ENCODE results near the gene KCNQ1. TPM values are rescaled to one million over a fixed set of nuclear protein-coding genes. Genes with fewer than 3 reads are reported as not detected.

The KCNQ1 gene
- total and polyA plus RNA-seq, 7 experiments from 2014 or later, result 14.7 to 46.4 (median 36.9) TPM

GRCh38 chr11:2713661-2714462 lies 269.1 kb downstream of the KCNQ1 start:
- H3K27me3 Mint-ChIP-seq, result no peaks in the 10 kb centered on the region
- no peak overlapping the region for H3K4me3 Mint-ChIP-seq
- no peak overlapping the region for H3K27ac Mint-ChIP-seq
- intact Hi-C loops (cut with micrococcal nuclease), result no loop called here
- POLR2A ChIA-PET, result no interaction called here
- peaks cover 0 to 32% (median 16%) of the 10 kb centered on the region in 5 donors for H3K36me3 Mint-ChIP-seq
- H3K27ac ChIP-seq (ENCODE audit: low read depth, low read length), result no peak overlapping the region
- H3K9me3 Mint-ChIP-seq, result peaks cover 0 to 15% (median 5%) of the 10 kb centered on the region in 11 donors
- H3K4me3 ChIP-seq (ENCODE audit: low read length), result no peak overlapping the region
- H3K4me1 Mint-ChIP-seq, result peaks cover 0 to 4% (median 0%) of the 10 kb centered on the region in 7 donors
- peaks cover 0 to 17% (median 0%) of the 10 kb centered on the region in 3 experiments for H3K36me3 ChIP-seq (ENCODE audit: control insufficient read depth in 2 of 3, insufficient read depth in 3 of 3, low read length in 3 of 3)
- CTCF ChIA-PET, result no interaction called here
- ATAC-seq (no peak), DNase-seq (no peak)
- peaks cover 0 to 4% (median 0%) of the 10 kb centered on the region in 3 experiments for H3K9me3 ChIP-seq (ENCODE audit: control insufficient read depth in 2 of 3, low read length in 3 of 3)
- H3K4me1 ChIP-seq (ENCODE audit: control insufficient read depth in 2 of 2, insufficient read depth in 2 of 2, low read length in 2 of 2), result no peaks in the 10 kb centered on the region
- H3K27me3 ChIP-seq (ENCODE audit: control insufficient read depth in 2 of 2, insufficient read depth in 2 of 2, low read length in 2 of 2), result no peaks in the 10 kb centered on the region

DNA sequence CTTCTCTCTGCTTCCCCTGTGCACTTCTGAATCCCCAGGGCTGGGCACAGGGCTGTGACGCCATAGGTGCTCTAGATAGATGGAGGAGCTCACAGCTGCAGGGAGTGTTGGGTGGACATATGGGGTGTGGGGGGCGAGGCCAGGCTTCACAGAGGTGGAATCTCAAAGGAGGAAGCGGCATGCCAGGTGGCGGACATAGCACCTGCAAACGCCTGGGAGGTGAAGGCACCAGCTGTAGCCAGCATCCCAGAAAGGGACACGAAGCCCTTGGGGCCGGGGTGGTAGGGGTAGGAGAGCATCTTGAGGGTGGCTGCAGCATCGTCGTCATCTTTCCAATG lies 269.6 kb downstream of the KCNQ1 start:
- ATAC-seq (no peak), DNase-seq (no peak)
- Histone ChIP-seq H3K36me3 (ENCODE audit: control insufficient read depth in 2 of 3, insufficient read depth in 3 of 3, low read length in 3 of 3) (peaks cover 0 to 17% (median 0%) of the 10 kb centered on the region in 3 experiments), H3K4me3 (ENCODE audit: low read length) (no peak overlapping the region), H3K9me3 (ENCODE audit: control insufficient read depth in 2 of 3, low read length in 3 of 3) (peaks cover 0 to 2% (median 0%) of the 10 kb centered on the region in 3 experiments), H3K4me1 (ENCODE audit: control insufficient read depth in 2 of 2, insufficient read depth in 2 of 2, low read length in 2 of 2) (no peaks in the 10 kb centered on the region), H3K27me3 (ENCODE audit: control insufficient read depth in 2 of 2, insufficient read depth in 2 of 2, low read length in 2 of 2) (no peaks in the 10 kb centered on the region), H3K27ac (ENCODE audit: low read depth, low read length) (no peak overlapping the region)
- Mint-ChIP-seq H3K27ac (no peak overlapping the region), H3K4me3 (no peak overlapping the region), H3K27me3 (no peaks in the 10 kb centered on the region), H3K4me1 (peaks cover 0 to 4% (median 0%) of the 10 kb centered on the region in 7 donors), H3K36me3 (peaks cover 0 to 30% (median 14%) of the 10 kb centered on the region in 5 donors), H3K9me3 (peaks cover 0 to 14% (median 5%) of the 10 kb centered on the region in 11 donors)
- intact Hi-C loops (cut with micrococcal nuclease), result no loop called here
- CTCF ChIA-PET, result no interaction called here
- POLR2A ChIA-PET, result no interaction called here

DNA sequence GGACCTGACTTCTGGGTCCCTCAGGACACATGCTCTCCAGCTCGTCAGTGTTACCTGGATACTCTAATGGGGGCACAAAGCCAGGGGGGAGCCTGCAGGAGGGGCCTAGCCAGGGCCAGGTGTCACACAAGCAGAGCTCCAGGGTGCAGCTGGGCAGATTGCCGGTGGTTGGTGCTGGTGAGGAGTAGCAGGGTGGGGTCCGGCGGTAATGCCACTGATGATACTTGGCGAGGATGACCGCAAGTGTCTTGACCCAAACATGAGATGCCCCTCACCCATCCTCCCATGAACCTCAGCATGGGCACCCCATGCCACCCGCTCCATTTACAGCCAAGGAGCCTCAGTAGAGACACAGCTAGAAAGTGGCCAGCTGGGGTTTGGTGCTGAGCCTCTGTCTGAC lies 270.1 kb downstream of the KCNQ1 start:
- ChIA-PET POLR2A (no interaction called here), CTCF (no interaction called here)

GRCh38 chr11:2715716-2716350 lies 271.0 kb downstream of the KCNQ1 start:
- Histone ChIP-seq H3K9me3 (ENCODE audit: control insufficient read depth in 2 of 3, low read length in 3 of 3) (no peaks in the 10 kb centered on the region), H3K27ac (ENCODE audit: low read depth, low read length) (no peak overlapping the region), H3K27me3 (ENCODE audit: control insufficient read depth in 2 of 2, insufficient read depth in 2 of 2, low read length in 2 of 2) (no peaks in the 10 kb centered on the region), H3K36me3 (ENCODE audit: control insufficient read depth in 2 of 3, insufficient read depth in 3 of 3, low read length in 3 of 3) (peaks cover 0 to 17% (median 0%) of the 10 kb centered on the region in 3 experiments), H3K4me1 (ENCODE audit: control insufficient read depth in 2 of 2, insufficient read depth in 2 of 2, low read length in 2 of 2) (no peaks in the 10 kb centered on the region), H3K4me3 (ENCODE audit: low read length) (no peak overlapping the region)
- Mint-ChIP-seq H3K27me3 (no peaks in the 10 kb centered on the region), H3K27ac (no peak overlapping the region), H3K4me1 (peaks cover 0 to 2% (median 0%) of the 10 kb centered on the region in 7 donors), H3K36me3 (peaks cover 0 to 16% (median under 1%) of the 10 kb centered on the region in 5 donors), H3K9me3 (no peaks in the 10 kb centered on the region), H3K4me3 (no peak overlapping the region)
- ATAC-seq, result no peak
- DNase-seq, result no peak
- ChIA-PET CTCF (no interaction called here), POLR2A (no interaction called here)
- intact Hi-C loops (cut with micrococcal nuclease), result no loop called here

More for the DNA sequence above, 270.1 kb downstream of the KCNQ1 start:
- Mint-ChIP-seq H3K4me1 (peaks cover 0 to 2% (median 0%) of the 10 kb centered on the region in 7 donors), H3K4me3 (no peak overlapping the region), H3K36me3 (peaks cover 0 to 25% (median 10%) of the 10 kb centered on the region in 5 donors), H3K27ac (no peak overlapping the region), H3K9me3 (peaks cover 0 to 10% (median 4%) of the 10 kb centered on the region in 11 donors), H3K27me3 (no peaks in the 10 kb centered on the region)
- Histone ChIP-seq H3K36me3 (ENCODE audit: control insufficient read depth in 2 of 3, insufficient read depth in 3 of 3, low read length in 3 of 3) (peaks cover 0 to 17% (median 0%) of the 10 kb centered on the region in 3 experiments), H3K27me3 (ENCODE audit: control insufficient read depth in 2 of 2, insufficient read depth in 2 of 2, low read length in 2 of 2) (no peaks in the 10 kb centered on the region), H3K4me1 (ENCODE audit: control insufficient read depth in 2 of 2, insufficient read depth in 2 of 2, low read length in 2 of 2) (no peaks in the 10 kb centered on the region), H3K4me3 (ENCODE audit: low read length) (no peak overlapping the region), H3K27ac (ENCODE audit: low read depth, low read length) (no peak overlapping the region), H3K9me3 (ENCODE audit: control insufficient read depth in 2 of 3, low read length in 3 of 3) (no peaks in the 10 kb centered on the region)
- ATAC-seq, result no peak
- intact Hi-C loops (cut with micrococcal nuclease), result no loop called here
- no peak for DNase-seq

- Histone ChIP-seq H3K4me3 (ENCODE audit: low read length) (no peak overlapping the region), H3K4me1 (ENCODE audit: control insufficient read depth in 2 of 2, insufficient read depth in 2 of 2, low read length in 2 of 2) (no peaks in the 10 kb centered on the region), H3K27me3 (ENCODE audit: control insufficient read depth in 2 of 2, insufficient read depth in 2 of 2, low read length in 2 of 2) (no peaks in the 10 kb centered on the region), H3K27ac (ENCODE audit: low read depth, low read length) (no peak overlapping the region), H3K9me3 (ENCODE audit: control insufficient read depth in 2 of 3, low read length in 3 of 3) (no peaks in the 10 kb centered on the region), H3K36me3 (ENCODE audit: control insufficient read depth in 2 of 3, insufficient read depth in 3 of 3, low read length in 3 of 3) (peaks cover 0 to 17% (median 0%) of the 10 kb centered on the region in 3 experiments)
- POLR2A ChIA-PET, result no interaction called here
- Mint-ChIP-seq H3K9me3 (no peaks in the 10 kb centered on the region), H3K27me3 (no peaks in the 10 kb centered on the region), H3K4me1 (peaks cover 0 to 2% (median 0%) of the 10 kb centered on the region in 7 donors), H3K27ac (no peak overlapping the region), H3K4me3 (no peak overlapping the region), H3K36me3 (peaks cover 0 to 9% (median 0%) of the 10 kb centered on the region in 5 donors)
- intact Hi-C loops (cut with micrococcal nuclease), result no loop called here
- CTCF ChIA-PET, result no interaction called here
- ATAC-seq (no peak), DNase-seq (no peak)
These were observed 271.7 kb downstream of the KCNQ1 start for GRCh38 chr11:2716376-2717095.

- H3K4me1 ChIP-seq (ENCODE audit: control insufficient read depth in 2 of 2, insufficient read depth in 2 of 2, low read length in 2 of 2), result no peaks in the 10 kb centered on the region
- no peaks in the 10 kb centered on the region for H3K27me3 ChIP-seq (ENCODE audit: control insufficient read depth in 2 of 2, insufficient read depth in 2 of 2, low read length in 2 of 2)
- no peak overlapping the region for H3K4me3 ChIP-seq (ENCODE audit: low read length)
- CTCF ChIA-PET, result no interaction called here
- no peaks in the 10 kb centered on the region for H3K9me3 ChIP-seq (ENCODE audit: control insufficient read depth in 2 of 3, low read length in 3 of 3)
- intact Hi-C loops (cut with micrococcal nuclease), result no loop called here
- H3K9me3 Mint-ChIP-seq, result no peaks in the 10 kb centered on the region
- H3K27ac ChIP-seq (ENCODE audit: low read depth, low read length), result no peak overlapping the region
- no peak overlapping the region for H3K27ac Mint-ChIP-seq
- ATAC-seq, result no peak
- POLR2A ChIA-PET, result no interaction called here
- no peaks in the 10 kb centered on the region for H3K27me3 Mint-ChIP-seq
- DNase-seq, result no peak
- peaks cover 0 to 2% (median 0%) of the 10 kb centered on the region in 7 donors for H3K4me1 Mint-ChIP-seq
- H3K36me3 Mint-ChIP-seq, result peaks cover 0 to 8% (median 0%) of the 10 kb centered on the region in 5 donors
- peaks cover 0 to 14% (median 0%) of the 10 kb centered on the region in 3 experiments for H3K36me3 ChIP-seq (ENCODE audit: control insufficient read depth in 2 of 3, insufficient read depth in 3 of 3, low read length in 3 of 3)
- no peak overlapping the region for H3K4me3 Mint-ChIP-seq
These were observed 272.9 kb downstream of the KCNQ1 start for GRCh38 chr11:2717561-2718325.

Data from naive thymus-derived CD4-positive, alpha-beta T cell (primary cell).